ENCODE data around the gene CALN1.
"Not testable (repeated sequence)": the region's sequence is repeated elsewhere in the genome, so short reads cannot be mapped to it uniquely, and the experiment has no call there.

CALN1 gene

DNA sequence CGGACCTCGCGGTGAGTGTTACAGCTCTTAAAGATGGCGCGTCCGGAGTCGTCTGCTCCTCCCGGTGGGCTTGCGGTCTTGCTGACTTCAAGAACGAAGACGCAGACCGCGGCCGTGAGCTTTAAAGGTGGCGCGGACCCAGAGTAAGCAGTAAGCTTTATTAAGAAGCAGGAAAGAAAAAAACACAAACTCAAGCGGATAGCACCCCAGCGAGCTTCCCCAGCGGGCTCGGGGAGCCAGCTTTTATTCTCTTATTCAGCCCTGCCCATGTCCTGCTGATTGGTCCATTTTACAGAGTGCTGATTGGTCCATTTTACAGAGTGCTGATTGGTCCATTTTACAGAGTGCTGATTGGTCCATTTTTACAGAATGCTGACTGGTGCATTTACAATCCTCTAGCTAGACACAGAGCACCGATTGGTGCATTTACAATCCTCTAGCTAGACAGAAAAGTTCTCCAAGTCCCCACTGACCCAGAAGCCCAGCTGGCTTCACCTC lies at the start of gene CALN1:
Gene CALN1, minus strand, starts transcription at position 218 of the 498 bp plus-strand sequence.
- not testable (repeated sequence) for DNase-seq (ENCODE audit: low read depth)

DNA sequence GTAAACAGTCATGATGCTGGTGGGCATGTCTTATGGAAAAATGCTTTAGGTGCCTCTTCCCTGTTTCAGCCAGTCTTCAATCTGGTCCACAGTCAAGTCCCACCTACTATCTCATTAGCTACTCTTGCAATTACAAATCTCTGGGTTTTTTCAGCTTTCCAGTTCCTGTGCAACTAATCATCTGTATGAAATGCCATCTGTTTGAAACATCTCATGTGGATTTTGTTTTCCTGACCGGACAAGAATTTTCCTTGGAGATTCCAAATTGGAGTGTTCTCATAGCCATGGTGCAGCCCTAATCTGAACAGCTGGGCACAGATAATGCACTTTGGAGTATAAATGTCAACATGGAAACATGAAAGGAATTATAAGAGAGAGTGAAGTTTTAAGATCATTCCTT lies 41.3 kb upstream of the CALN1 start:
- no peak for DNase-seq (ENCODE audit: low read depth)

DNA sequence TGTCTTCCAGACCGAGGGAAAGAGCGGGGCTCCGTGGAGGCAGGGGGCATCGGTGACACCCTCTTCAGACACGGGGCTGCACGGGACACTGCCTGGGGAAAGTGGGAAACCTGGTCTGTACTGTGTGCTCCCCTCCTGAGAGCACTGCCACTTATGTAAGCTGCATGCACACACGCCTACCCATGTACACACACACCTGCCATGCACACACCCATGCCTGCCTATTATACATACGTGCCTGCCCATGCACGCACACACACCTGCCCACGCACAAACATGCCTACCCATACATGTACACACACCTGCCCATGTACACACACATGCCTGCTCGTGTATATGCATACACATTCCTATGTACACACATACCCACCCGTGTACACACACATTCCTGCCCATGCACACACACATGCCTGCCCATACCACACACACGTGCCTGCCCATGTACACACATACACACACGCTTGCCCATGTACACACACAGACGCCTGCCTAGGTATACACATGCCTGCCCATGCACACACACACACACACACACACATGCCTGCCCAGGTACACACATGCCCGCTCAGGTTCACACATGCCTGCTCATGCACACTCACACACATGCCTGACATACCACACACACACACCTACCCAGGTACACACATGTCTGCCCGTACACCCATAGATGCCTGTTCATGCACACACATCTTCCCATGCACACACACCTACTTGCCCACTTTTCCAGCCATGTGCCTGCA lies 35.5 kb upstream of the CALN1 start:
- no peak for DNase-seq (ENCODE audit: low read depth)

GRCh38 chr7:72446591-72447462 lies 34.7 kb upstream of the CALN1 start:
- DNase-seq (ENCODE audit: low read depth), result no peak

GRCh38 chr7:72446131-72446530 lies 34.0 kb upstream of the CALN1 start:
- no peak for DNase-seq (ENCODE audit: low read depth)

DNA sequence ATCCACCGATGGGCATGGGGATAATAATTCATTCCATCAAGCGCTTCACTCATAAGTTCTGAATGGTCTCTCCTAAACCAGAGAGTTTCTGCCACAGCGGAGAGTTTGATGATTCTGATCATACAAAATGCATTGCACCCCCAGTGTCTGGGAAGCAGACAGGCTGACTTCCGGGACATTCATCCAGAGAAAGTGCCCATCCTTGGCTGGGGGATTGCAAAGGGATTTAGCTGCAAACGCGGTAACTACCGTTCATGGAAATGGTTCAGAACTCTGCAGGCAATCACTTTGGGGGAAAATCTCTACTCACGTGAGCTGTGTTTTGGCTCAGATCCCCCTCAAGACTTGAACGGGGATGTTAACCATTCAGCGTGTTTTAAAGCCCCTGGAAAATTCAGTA lies 33.4 kb upstream of the CALN1 start:
- DNase-seq (ENCODE audit: low read depth), result no peak

DNA sequence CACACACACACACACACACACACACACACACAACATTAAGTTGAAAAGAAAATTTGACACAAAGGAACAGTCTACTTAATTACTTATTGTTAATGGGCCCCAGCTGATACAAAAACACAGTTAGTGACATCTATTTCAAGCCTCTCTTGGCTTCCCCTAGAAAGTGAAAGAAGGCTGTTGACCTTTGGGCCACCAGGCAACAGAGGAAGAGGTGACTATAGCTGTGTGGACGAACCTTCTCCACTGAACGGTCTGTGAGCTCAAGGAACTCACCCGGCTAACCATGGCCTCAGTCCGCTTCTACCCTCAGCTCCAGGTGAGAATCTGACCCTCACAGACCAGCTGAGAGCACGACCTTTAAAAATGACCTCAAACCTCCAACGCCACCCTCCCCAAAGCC lies 32.9 kb upstream of the CALN1 start:
- DNase-seq (ENCODE audit: low read depth), result no peak

DNA sequence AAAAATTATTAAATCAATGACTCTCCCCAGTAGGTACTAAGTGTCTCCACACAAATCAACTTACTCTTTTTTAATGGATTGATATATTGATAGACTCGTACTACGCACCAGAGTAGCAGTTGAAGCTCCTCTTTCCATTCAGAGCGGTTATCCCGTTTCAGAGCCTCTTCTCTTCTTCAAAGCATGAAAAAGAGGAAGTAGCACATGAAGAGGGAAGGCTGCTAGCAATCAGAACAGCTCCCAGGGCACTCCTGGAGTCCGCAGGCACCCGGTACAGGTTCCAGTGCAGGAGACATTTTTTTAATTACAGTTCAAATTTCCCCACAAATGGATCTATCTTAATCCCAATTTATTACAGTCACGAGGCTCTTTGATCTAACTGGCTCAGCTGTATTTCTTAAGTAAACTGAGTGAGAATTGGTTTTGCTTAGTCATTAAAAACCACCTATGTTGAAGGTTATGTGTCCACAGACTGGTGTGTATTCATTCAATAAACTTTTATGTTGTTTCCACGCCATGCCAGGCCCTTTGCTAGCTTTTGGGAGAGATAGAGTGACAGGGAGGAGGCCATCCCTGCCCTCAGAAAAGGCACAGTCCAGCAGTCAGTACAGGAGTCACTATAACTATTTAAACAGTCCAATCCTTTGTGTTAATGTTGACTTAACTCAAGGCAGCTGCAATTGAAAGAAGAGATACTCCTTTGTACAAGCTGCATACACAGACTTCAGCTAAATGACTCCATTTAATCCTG lies 32.1 kb upstream of the CALN1 start:
- no peak for DNase-seq (ENCODE audit: low read depth)

- no peak for DNase-seq (ENCODE audit: low read depth)
Measured at GRCh38 chr7:72441791-72442190, 29.7 kb upstream of the CALN1 start.

- no peak for DNase-seq (ENCODE audit: low read depth)
Measured at GRCh38 chr7:72438491-72438890, 26.4 kb upstream of the CALN1 start.

GRCh38 chr7:72437610-72438009 lies 25.5 kb upstream of the CALN1 start:
- no peak for DNase-seq (ENCODE audit: low read depth)

DNA sequence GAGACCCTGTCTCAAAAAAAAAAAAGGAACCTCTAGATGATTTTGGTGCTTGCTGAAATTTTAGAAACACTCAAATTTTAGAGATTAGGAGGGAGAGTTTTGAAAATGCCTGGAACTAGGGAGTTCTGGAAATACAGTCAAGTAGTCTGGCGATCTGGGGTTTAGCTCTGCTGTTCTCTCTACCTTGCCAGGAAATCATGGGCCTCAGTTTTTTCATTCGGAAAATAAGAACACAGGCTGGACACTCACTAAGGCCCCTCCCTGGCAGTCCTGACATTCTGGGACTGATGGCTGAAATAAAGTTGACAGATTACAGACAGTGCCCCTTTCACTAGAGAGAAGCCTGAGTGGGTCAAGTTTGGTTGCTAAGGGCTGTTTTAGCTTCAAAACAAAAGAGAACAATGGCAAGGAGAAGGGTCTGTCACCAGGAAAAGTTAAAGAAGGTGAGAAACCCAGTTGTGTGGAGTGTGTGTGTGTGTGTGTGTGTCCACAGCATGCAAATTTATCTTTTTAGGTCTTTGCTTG lies 25.0 kb upstream of the CALN1 start:
- DNase-seq (ENCODE audit: low read depth), result no peak

GRCh38 chr7:72435925-72436480 lies 23.9 kb upstream of the CALN1 start:
- no peak for DNase-seq (ENCODE audit: low read depth)

GRCh38 chr7:72435366-72435765 lies 23.2 kb upstream of the CALN1 start:
- no peak for DNase-seq (ENCODE audit: low read depth)

DNA sequence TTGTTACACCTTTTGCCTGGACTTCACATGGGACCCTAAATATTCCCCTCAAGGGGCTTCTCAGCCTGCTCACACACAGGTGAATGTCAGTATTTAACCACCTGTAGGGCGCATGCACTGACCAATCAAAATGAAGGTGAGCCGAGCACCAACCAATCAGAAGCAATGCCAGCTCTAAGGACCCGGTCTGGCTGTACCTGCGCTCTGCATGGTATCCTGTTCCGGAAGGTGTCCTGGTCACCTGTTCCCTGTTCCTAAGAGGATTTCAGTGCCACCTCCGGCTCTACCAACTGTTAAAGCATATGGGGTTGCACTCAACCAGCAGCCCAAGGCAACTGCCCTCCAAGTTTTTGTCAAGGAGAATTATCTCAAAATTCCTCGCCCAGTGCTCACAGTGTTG lies 18.4 kb upstream of the CALN1 start:
- no peak for DNase-seq (ENCODE audit: low read depth)

DNA sequence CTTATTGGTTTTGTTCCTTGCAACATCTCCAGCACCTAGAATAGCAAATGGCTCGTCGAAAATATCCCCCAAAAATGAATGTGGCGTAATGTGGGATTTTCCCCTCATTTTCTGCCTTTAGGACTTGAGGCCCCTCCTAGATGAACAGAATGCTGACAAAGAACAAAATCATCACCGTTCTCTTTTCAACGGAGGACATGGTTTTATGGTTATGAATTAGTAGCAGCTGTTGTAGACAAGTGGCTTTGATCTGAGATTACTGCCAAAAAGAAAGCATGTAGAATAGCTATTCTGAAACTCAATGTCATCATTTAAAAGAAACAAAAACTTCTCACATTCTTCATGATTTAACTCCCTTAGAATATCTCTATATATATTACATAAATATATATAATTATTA lies 17.2 kb upstream of the CALN1 start:
- no peak for DNase-seq (ENCODE audit: low read depth)

GRCh38 chr7:72416846-72417245 lies 4.7 kb upstream of the CALN1 start:
- DNase-seq (ENCODE audit: low read depth), result no peak

GRCh38 chr7:72415586-72415985 lies 3.4 kb upstream of the CALN1 start:
- no peak for DNase-seq (ENCODE audit: low read depth)

- no peak for DNase-seq (ENCODE audit: low read depth)
Measured at GRCh38 chr7:72413886-72414285, 1.7 kb upstream of the CALN1 start.

DNA sequence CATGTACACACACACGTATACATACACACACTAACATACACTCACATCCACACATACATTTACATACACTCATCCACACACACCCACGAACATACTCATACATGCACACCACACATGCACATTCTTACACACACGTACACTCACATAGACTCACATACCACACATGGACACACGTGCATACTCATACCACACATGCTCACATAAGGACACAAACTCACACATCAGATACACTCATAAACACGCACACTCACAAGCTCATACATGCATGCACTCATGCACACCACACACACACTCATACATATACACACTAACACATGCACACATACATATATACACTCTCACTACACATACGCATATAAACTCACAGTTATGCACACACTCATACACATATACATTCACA lies 1.2 kb upstream of the CALN1 start:
- no peak for DNase-seq (ENCODE audit: low read depth)

DNA sequence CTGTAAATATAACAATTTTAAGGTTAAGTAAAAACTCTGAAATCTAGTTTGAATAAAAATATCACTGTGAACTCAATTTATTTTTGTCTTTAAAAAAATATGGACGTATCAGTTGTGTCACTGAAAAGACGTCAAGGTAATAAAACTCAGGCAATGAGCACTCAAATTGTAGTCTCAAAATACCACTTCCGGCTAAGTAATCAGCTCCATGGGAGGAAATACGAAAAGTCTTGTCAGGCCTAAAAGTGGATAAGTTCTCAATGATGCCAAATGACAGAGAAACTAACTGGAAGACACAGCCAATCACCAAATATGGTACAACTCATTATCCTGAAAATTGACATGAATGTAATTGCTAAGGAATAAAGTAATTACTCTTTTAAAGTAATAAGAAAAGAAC lies 719 bp downstream of the CALN1 start:
- DNase-seq (ENCODE audit: low read depth), result no peak

DNA sequence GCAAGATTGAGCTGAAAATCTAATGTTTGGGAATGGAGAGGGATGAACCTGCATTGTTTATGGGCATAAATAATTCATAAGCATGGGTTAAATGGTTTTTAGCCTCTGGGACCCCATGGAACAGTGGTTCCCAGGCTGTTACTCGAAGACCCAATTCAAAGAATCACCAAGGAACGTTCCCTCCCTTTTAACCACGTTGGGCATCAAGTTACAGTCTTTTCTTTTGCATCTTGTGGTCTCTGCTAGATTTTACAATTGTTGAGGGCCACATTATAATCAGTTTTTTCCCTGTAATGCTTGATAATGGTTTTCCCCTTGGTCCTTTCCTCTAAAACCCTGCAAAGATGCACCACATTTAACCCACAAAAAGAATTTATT lies 2.5 kb downstream of the CALN1 start:
- DNase-seq (ENCODE audit: low read depth), result no peak
